GM12878 (cell line): ENCODE data around the gene KCNQ1. TPM values are rescaled to one million over a fixed set of nuclear protein-coding genes. Genes with fewer than 3 reads are reported as not detected.

Experiments used
- ATAC-seq: fragments of 200-7000 bp; cut with Tn5 transposase; 3 replicates; pipeline ENCODE4 v1.9.1; 2020; ENCODE audit warnings: mild to moderate bottlenecking, moderate library complexity
- BruUV-seq: library from RNA; stranded (reverse); fragments of 400-500 nt; replicated peaks from 2 replicates; lab custom pipeline; 2021; lab: Mats Ljungman, UMichigan
- CTCF ChIA-PET: fragments of 300-600 bp; sonication (Branson Sonifier 250); formaldehyde crosslinking; extraction: SDS; loops from one replicate; lab custom pipeline; 2021; ENCODE audit warnings: inconsistent platforms; lab: Yijun Ruan, JAX
- POLR2A ChIA-PET: fragments of 350-600 bp; formaldehyde crosslinking; extraction: SDS; loops from one replicate; lab custom pipeline; 2021; ENCODE audit warnings: inconsistent platforms; lab: Charles Lee
- RAD21 ChIA-PET: fragments of 300-600 bp; sonication (Branson Sonifier 250); formaldehyde crosslinking; loops from one replicate; lab custom pipeline; 2023; ENCODE audit warnings: antibody characterized with exemption; ENCODE audit not compliant: unreplicated experiment; lab: Charles Lee
- SMC1A ChIA-PET: fragments of 300-600 bp; sonication (Branson Sonifier 250); formaldehyde crosslinking; loops from one replicate; lab custom pipeline; 2023; ENCODE audit not compliant: unreplicated experiment, uncharacterized antibody; lab: Charles Lee
- DNase-seq: peaks from one replicate; pipeline ENCODE4 v3.0.0-alpha.2; 2011; ENCODE audit warnings: low read depth, low spot score
- FAIRE-seq: peaks from 3 replicates; lab custom pipeline; 2011; peaks lifted over from hg19 to GRCh38; lab: Jason Lieb, UNC
- H2AFZ ChIP-seq: 2 replicates; pipeline ENCODE4 v1.6.0; 2011; ENCODE audit warnings: low read depth, low read length, control low read depth; ENCODE audit not compliant: control insufficient read depth
- H3K27ac ChIP-seq: 2 replicates; pipeline ENCODE4 v1.5.1; 2011; ENCODE audit warnings: control low read depth; ENCODE audit not compliant: control insufficient read depth, insufficient read depth
- H3K27me3 ChIP-seq, 2 experiments: replicated peaks in 1 of 2; 2 replicates each; pipeline versions ENCODE4 v1.6.0 to v1.6.1; 2011; ENCODE audit warnings: low read length in 1 of 2; ENCODE audit not compliant: control insufficient read depth in 2 of 2, insufficient read depth in 2 of 2
- H3K36me3 ChIP-seq, 2 experiments: 2 replicates each; pipeline ENCODE4 v1.5.1; 2011; ENCODE audit warnings: low read length in 1 of 2; ENCODE audit not compliant: control insufficient read depth in 2 of 2, insufficient read depth in 2 of 2
- H3K4me1 ChIP-seq: 2 replicates; pipeline ENCODE4 v1.6.1; 2011; ENCODE audit warnings: mild to moderate bottlenecking, low read length, moderate library complexity, mixed read lengths; ENCODE audit not compliant: control insufficient read depth, insufficient read depth
- H3K4me2 ChIP-seq: 2 replicates; pipeline ENCODE4 v1.6.0; 2011; ENCODE audit warnings: control low read depth; ENCODE audit not compliant: control insufficient read depth, insufficient read depth
- H3K4me3 ChIP-seq: fragments of 200-600 bp; sonication (generic); 2 replicates; pipeline ENCODE4 v1.5.1; 2016
- H3K79me2 ChIP-seq: 2 replicates; pipeline ENCODE4 v1.6.0; 2011; ENCODE audit warnings: low read length; ENCODE audit not compliant: control insufficient read depth, insufficient read depth
- H3K9ac ChIP-seq: 2 replicates; pipeline ENCODE4 v1.8.0; 2011; ENCODE audit warnings: low read length, control low read depth, mixed read lengths; ENCODE audit not compliant: control insufficient read depth, insufficient read depth
- H3K9me3 ChIP-seq: replicated peaks from 3 replicates; pipeline ENCODE4 v1.5.1; 2011; ENCODE audit warnings: mild to moderate bottlenecking, low read length; ENCODE audit not compliant: control insufficient read depth, insufficient read depth
- H4K20me1 ChIP-seq: 2 replicates; pipeline ENCODE4 v1.6.0; 2011; ENCODE audit not compliant: control insufficient read depth, insufficient read depth
- BCL3 ChIP-seq: IDR thresholded peaks from 2 replicates; pipeline ENCODE4 v1.6.1; 2011; ENCODE audit warnings: borderline replicate concordance, low read depth, mild to moderate bottlenecking, moderate library complexity, low read length; ENCODE audit not compliant: insufficient read depth, poor library complexity, severe bottlenecking
- BCLAF1 ChIP-seq: fragments of 450-650 bp; IDR thresholded peaks from 2 replicates; pipeline ENCODE4 v1.6.1; 2017; ENCODE audit warnings: antibody characterized with exemption, mild to moderate bottlenecking, moderate library complexity
- CBX3 ChIP-seq: fragments of 200-600 bp; sonication (generic); IDR thresholded peaks from 2 replicates; pipeline ENCODE4 v1.6.1; 2016; ENCODE audit warnings: low read depth, borderline replicate concordance
- EZH2 ChIP-seq: IDR thresholded peaks from 2 replicates; pipeline ENCODE4 v1.6.1; 2012; ENCODE audit warnings: low read depth, mild to moderate bottlenecking, control low read depth, inconsistent platforms, low read length, borderline replicate concordance; ENCODE audit not compliant: control insufficient read depth
- FOS ChIP-seq: IDR thresholded peaks from 3 replicates; pipeline ENCODE4 v1.6.1; 2011; ENCODE audit warnings: borderline replicate concordance; ENCODE audit not compliant: insufficient read length; ENCODE audit errors: extremely low read depth
- FOXK2 ChIP-seq: fragments of 450-650 bp; IDR thresholded peaks from 2 replicates; pipeline ENCODE4 v1.6.1; 2017; ENCODE audit warnings: mild to moderate bottlenecking, moderate library complexity
- JUND ChIP-seq: IDR thresholded peaks from 2 replicates; pipeline ENCODE4 v1.6.1; 2012; ENCODE audit warnings: low read depth, mild to moderate bottlenecking, low read length, improper control_type of control experiment, moderate library complexity
- KDM1A ChIP-seq: fragments of 200-600 bp; sonication (generic); IDR thresholded peaks from 2 replicates; pipeline ENCODE4 v1.6.1; 2016; ENCODE audit warnings: borderline replicate concordance
- MEF2A ChIP-seq: IDR thresholded peaks from 2 replicates; pipeline ENCODE4 v1.6.1; 2011; ENCODE audit warnings: low read depth, mild to moderate bottlenecking, low read length, moderate library complexity; ENCODE audit not compliant: insufficient read depth
- MTA3 ChIP-seq: IDR thresholded peaks from 2 replicates; pipeline ENCODE4 v1.6.1; 2012; ENCODE audit warnings: low read length, inconsistent platforms, borderline replicate concordance
- NFXL1 ChIP-seq: fragments of 450-650 bp; IDR thresholded peaks from 2 replicates; pipeline ENCODE4 v1.6.1; 2017; ENCODE audit warnings: antibody characterized with exemption, mild to moderate bottlenecking, borderline replicate concordance
- REST ChIP-seq: IDR thresholded peaks from 2 replicates; pipeline ENCODE4 v1.6.1; 2012; ENCODE audit warnings: mild to moderate bottlenecking, low read depth, low read length
- SMC3 ChIP-seq: IDR thresholded peaks from 2 replicates; pipeline ENCODE4 v1.6.1; 2011; ENCODE audit warnings: low read length, improper control_type of control experiment, borderline replicate concordance
- ZBTB33 ChIP-seq: fragments of 450-650 bp; IDR thresholded peaks from 2 replicates; pipeline ENCODE4 v1.6.1; 2017; ENCODE audit warnings: mild to moderate bottlenecking
- WGBS: methylation state at CpG from one replicate; pipeline ENCODE4 v1.1.6; 2016; ENCODE audit warnings: low lambda C conversion rate; ENCODE audit not compliant: insufficient replicate concordance, insufficient coverage; ENCODE audit errors: missing lambda C conversion rate; 5-methylcytosine and 5-hydroxymethylcytosine counted together
- in situ Hi-C: fragments of 300-500 bp; cut with MboI; formaldehyde crosslinking; loops from 9 replicates; pipeline ENCODE4 v1.14.3; 2018; ENCODE audit warnings: mixed read lengths
- intact Hi-C: fragments of 100-400 bp; cut with micrococcal nuclease; formaldehyde crosslinking; loops from one replicate; pipeline ENCODE4 v1.14.2; 2022; ENCODE audit not compliant: unreplicated experiment
- polyA plus RNA-seq, 11 experiments: library from polyadenylated mRNA; depleted of rRNA in 4 of 11; unstranded in 6 of 11; stranded (reverse) in 5 of 11; fragments of >200 nt; fragmentation: Nextera tagmentation in 4 of 11; fragmentation: Illumina TruSeq in 1 of 11; extraction: Ambion mirVana in 4 of 11; extraction: Trizol in 1 of 11; gene quantifications; 1 replicate in 1 of 11; 2 replicates in 10 of 11; pipeline versions ENCODE4 v1.2.1 to v1.2.3, GENCODE V29; 2011 to 2016; ENCODE audit warnings: inconsistent platforms in 2 of 11, missing spikeins in 2 of 11, low read depth in 1 of 11
- total RNA-seq, 4 experiments: library from RNA; depleted of rRNA in 3 of 4; stranded (reverse); fragments of >200 nt in 3 of 4; fragmentation: Illumina TruSeq in 1 of 4; extraction: Trizol in 1 of 4; gene quantifications; 2 replicates each; pipeline versions ENCODE4 v1.2.1 to v1.2.3, GENCODE V29; 2013 to 2021

KCNQ1 gene
- total and polyA plus RNA-seq, 10 of the 15 experiments (the other 5 are each of a cell fraction or from before 2014, with no cell fraction given) = 0.03 to 0.15 (median 0.12) TPM; not detected in 7

- in situ Hi-C loops = no loop called here
- H2AFZ ChIP-seq = no peak overlapping the region
- H3K27me3 ChIP-seq = no peaks in the 10 kb centered on the region
- no peaks in the 10 kb centered on the region; the same call in 2 of the 3 replicates for H3K9me3 ChIP-seq
- no peak for TF ChIP-seq SMC3
- TF ChIP-seq BCLAF1 = no peak
- no peak for TF ChIP-seq ZBTB33
- no peak for TF ChIP-seq NFXL1
- no peak for TF ChIP-seq FOXK2
- no peak for TF ChIP-seq MEF2A
- TF ChIP-seq KDM1A = no peak
- no peak for TF ChIP-seq BCL3
- TF ChIP-seq MTA3 = no peak
- TF ChIP-seq EZH2 = no peak
- TF ChIP-seq REST = no peak
- TF ChIP-seq JUND = no peak
- TF ChIP-seq CBX3 = no peak
- TF ChIP-seq FOS = no peak
- TF ChIP-seq, all 136 proteins: peak for 0
- no peak overlapping the region for H3K4me3 ChIP-seq
- BruUV-seq = no TSS peak
- H3K9ac ChIP-seq = no peak overlapping the region
- ATAC-seq = no peak
- DNase-seq = no peak
- ChIA-PET RAD21 (no interaction called here), CTCF (no interaction called here), POLR2A (no interaction called here), SMC1A (interaction anchor here (0.8 kb wide), 1 partner anchor 13 kb away, joined by 3 read pairs; no protein-coding TSS in a partner anchor)
- no peaks in the 10 kb centered on the region for H4K20me1 ChIP-seq
- H3K79me2 ChIP-seq = no peaks in the 10 kb centered on the region
- H3K27ac ChIP-seq = no peak overlapping the region
- WGBS = 26% methylated on average over 13 of the region's 13 CpGs
- H3K4me2 ChIP-seq = no peak overlapping the region
- FAIRE-seq = no peak
- intact Hi-C loops = no loop called here
- no peaks in the 10 kb centered on the region for H3K4me1 ChIP-seq
- no peaks in the 10 kb centered on the region for H3K36me3 ChIP-seq
Observed at GRCh38 chr11:2436521-2437031, 8.2 kb upstream of the KCNQ1 start.
